ENCODE results near the gene C11orf98.
"Not testable (repeated sequence)": the region's sequence is repeated elsewhere in the genome, so short reads cannot be mapped to it uniquely, and the experiment has no call there.

Gene C11orf98

DNA sequence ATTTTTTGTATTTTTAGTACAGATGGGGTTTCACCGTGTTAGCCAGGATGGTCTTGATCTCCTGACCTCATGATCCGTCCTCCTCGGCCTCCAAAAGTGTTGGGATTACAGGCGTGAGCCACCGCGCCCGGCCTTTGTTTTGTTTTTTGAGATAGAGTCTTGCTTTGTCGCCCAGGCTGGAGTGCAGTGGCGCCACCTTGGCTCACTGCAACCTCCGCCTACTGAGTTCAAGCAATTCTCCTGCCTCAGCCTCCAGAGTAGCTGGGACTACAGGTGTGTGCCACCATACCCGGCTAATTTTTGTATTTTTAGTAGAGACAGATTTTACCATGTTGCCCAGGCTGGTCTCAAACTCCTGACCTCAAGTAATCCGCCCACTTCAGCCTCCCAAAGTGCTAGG, 14.7 kb downstream of the C11orf98 start:
- not testable (repeated sequence) for DNase-seq (ENCODE audit: low spot score)

DNA sequence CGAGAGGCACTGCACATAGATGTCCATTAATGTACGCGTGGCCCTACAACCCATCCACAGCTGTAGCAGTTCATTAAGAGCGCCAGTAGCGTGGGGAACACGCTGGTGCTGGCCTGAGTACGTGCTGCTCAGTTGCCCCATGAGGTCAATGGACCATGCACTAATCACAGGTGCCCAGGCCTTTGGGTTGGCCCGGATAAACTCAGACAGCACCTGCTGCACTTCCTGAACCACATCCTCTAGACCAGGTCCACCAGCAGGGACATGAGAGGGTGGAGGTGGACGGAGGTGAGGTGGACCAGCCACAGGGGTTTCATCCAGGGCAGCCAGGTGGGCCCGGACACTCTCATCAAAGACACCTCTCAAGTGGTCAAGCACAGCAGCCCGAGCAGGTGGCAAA, 15.5 kb downstream of the C11orf98 start:
- DNase-seq (ENCODE audit: low spot score) = no peak

DNA sequence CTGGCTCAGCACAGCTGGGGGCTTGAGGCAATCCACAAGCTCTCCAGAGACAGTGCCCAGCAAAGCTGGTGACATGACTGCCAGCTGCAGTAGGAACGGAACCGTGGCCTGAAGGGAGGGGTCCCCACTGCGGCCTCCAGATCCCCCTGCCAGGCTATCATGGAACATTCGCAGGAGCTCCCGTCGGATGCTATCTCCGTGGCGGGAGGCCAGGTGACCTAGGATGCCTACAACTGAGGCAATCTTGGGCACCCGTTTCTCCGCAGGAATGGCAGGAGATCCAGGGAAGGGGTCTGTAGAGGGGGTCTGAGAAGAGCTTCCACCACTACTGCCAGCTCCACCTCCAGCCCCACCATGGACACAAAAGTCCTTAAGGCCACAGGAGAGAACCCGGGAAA, 16.0 kb downstream of the C11orf98 start:
- DNase-seq (ENCODE audit: low spot score) = no peak

DNA sequence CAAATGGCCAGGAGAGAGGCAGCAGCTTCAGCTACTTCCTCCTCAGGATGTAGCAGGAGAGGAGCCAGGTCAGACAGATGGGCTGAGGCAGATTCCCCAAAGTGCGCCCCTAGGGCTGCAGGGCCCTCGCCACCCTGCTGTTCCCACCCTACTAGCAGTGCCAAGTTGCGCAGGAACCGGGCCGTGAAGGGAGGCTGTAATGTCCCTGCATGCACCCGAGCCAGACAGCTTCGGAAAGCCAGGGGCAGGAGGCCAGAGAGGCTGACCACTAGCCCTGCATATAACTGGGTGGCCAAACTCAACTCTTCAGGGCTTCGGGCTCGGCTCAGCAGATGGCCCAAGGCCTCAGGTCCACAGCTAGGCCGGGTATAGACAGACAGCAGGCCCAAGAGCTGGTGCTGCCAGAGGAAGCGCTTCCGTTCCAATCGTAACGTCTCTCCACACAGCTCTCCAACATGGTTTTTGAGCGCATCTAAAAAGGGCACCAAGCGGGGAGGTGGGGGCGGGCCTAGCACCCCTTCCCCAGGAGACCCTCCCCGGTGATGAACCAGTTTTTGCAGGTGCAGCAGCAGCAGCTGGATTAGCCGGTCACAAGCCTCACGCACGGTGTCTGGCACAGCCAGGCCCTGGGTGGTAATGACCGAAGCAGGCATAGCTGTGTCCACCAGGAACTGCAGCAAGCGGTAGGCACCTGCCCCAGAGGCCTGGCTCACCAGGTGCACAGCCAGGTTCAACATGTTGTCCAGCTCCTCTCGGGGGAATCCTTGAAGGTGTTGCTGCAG, 16.6 kb downstream of the C11orf98 start:
- no peak for DNase-seq (ENCODE audit: low spot score)

DNA sequence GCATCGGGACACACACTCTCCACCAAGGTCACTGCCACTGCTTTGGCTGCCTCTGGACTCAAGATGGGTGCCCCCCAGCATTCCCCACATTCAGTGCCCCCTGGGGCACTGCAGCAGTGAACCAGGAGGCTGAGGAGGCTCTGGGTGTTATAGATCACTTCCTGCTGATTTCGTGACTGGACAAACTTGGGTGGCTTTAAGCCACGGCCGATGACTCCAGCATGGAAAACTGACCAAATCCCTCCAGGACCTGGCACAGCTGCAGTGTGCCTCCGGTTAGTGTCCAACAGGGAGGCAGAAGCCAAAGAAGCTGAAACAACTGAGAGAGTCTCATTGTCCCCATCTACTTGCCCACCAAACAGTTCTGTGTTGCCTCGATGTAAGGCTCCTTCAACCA, 17.4 kb downstream of the C11orf98 start:
- no peak for DNase-seq (ENCODE audit: low spot score)

DNA sequence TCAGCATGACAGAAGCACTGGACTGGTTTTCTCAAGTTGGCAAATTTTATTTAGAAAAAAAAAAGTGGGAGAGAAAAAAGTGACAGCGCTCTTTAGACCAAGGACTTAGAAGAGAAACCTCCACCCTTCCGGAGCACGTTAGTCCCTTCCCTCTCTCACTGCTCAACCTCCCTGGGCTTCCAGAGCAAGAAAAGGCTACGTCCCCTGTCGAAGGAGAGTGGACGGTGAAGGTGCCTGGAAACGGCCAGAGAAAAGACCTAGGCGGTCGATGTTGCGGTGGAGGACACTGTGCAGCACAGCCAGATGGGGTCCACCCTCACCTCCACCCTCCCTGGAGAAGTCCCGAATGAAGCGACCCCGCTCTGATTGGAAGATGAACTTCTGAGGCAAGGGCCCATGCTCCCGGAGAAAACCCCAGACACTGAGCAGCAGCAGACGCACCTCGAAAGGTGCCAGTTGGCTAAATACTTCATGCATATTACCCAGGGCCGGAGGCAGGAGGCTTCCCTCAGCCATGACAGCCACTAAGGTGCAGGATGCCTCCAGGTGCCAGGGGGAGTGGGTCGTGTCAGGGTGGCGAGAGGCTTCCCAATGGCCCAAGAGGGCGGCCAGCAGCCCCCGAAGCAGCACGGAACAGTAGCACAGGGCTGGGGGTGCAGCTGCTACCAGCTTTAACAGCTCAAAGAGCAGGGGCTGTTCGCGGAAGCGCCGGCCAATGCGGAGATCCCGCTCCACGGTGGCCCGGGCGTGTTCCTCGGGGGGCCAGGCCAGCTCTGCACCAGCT, 18.0 kb downstream of the C11orf98 start:
- no peak for DNase-seq (ENCODE audit: low spot score)

DNA sequence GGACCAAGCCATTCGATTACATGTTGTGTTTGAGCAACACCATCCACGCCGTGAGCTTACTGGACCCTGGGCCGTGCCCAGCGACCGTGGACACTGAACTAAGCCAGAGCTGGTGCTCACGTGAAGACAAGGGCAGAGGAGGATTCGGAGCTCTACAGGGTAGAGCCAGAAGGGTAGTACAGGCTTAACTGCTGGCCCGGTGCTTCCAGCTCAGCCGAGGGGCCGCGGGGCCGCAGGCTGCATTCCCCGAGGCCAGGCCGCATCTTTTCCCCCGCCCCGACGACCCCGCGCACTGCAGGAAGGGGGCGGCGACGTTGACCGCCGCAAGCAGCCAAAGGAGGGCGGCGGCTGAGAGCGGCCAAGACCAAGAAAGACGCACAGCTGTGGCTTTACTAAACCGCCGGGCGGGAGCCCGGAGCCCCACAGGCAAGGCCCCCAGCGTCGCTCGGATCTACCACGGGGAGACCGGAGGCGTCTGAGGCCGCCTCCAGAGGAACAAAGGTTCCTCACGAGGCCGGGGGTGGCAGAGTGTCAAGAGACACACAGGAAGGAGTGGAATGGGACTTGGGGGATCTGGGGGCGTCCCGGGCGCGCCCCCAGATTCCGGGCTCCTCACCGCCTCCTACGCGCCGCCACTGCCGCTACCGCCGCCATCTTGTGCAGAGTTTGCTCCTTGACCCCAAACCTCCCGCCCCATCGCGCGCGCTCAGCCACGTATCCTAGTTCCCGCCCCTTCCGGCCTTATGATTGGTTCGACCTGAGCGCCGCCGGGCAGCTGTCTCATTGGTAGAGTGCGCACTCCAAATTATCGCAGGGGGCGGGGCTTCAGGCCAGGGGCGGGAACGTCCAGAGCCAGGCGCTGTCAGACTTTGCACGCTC, 18.8 kb downstream of the C11orf98 start, which contains the start of gene GANAB:
TSS of gene GANAB (minus strand) at position 668 of the 879 bp plus-strand sequence. CDS start at position 654, 14 bp downstream.
- peak; percentile 98 for DNase-seq (ENCODE audit: low spot score)

DNA sequence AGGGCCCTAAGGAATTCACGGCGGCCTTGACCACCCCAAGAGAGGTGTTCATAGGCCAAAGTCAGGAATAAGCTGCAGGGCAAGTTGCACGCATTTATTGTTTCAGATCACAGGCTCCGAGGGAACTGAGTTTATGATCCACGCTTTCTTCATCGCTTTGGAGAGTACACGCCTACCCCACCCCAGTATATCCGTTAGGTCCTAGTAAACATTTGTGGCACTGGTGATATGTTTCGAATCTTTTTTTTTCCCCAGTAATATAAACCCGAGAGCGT, 19.4 kb downstream of the C11orf98 start:
- no peak for DNase-seq (ENCODE audit: low spot score)

DNA sequence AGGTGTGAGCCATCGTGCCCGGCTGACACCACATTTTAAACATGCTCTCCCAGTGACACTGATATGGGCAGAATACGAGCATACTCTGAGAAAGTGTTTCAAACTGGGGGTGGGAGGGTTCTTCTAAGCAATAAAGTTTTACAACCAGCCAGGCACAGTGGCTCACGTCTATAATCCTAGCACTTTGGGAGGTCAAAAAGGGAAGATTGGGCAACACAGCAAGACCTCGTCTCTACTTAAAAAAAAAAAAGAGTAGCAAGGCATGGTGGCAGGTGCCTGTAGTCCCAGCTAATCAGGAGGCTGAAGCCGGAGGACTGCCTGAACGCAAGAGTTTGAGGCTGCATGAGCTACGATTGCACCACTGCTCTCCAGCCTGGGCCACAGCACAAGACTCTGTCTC, 20.8 kb downstream of the C11orf98 start:
- no peak for DNase-seq (ENCODE audit: low spot score)

DNA sequence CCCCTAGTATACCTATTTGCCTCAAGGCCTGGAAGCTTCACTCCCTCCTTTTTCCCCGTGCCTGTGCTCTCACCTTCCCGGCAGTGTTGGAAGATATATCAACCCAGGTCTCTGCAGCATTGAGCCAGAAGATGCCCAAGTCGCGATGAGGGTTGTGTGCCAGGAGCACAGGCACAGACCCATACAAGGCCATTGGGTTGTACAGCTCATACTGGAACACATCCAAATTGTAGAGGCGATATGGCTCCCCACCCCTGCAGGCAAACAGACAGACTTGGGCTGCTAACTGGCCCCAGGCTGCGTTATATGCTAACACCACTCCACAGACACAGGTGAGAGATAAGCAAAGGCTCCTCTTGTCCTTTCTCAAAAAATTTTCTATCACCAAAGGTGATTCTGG, 32.5 kb downstream of the C11orf98 start:
- no peak for DNase-seq (ENCODE audit: low spot score)

DNA sequence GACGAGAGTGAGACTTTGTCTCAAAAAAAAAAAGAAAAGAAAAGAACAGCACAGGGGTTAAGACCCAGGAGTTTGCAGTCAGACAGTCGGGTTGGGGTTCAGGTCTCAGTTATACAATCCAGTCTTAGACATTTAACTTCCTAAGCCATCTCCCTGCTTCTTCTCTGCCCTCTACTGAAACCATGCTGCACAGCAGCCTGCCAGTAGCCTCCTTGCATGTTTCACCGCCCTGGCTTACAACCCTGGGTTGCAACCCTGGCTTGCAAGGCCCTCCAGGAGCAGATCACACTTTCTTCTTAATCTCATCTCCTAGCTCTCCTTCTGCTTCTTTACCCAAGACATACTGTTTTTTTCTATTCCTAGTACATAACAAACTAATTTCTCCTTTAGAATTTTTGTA, 37.3 kb downstream of the C11orf98 start:
- DNase-seq (ENCODE audit: low spot score) = no peak

DNA sequence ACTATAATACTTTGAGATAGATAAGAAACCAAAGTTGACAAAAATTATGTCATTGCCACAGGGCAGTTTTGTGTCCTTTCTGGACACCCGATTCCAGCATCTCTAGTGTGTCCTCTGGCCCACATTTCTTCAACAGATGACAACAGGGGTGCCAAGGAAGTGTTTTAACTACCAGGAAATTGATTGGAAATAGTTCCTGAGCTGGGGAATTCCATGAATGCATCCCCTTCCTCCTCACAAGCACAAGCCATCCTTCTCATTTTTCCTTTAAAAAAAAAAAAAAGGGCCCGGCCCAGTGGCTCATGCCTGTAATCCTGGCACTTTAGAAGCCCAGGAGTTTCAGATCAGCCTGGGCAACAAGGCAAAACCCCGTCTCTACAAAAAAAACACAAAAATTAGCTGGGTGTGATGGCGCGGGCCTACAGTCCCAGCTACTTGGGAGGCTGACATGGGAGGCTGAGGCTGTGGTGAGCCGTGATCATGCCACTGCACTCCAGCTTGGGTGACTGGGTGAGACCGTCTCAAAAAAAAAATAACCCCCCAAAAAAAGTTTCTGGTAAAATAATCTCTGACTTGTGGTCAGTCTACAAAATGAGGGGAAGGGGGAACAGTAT, 42.4 kb downstream of the C11orf98 start:
- DNase-seq (ENCODE audit: low spot score) = no peak

DNA sequence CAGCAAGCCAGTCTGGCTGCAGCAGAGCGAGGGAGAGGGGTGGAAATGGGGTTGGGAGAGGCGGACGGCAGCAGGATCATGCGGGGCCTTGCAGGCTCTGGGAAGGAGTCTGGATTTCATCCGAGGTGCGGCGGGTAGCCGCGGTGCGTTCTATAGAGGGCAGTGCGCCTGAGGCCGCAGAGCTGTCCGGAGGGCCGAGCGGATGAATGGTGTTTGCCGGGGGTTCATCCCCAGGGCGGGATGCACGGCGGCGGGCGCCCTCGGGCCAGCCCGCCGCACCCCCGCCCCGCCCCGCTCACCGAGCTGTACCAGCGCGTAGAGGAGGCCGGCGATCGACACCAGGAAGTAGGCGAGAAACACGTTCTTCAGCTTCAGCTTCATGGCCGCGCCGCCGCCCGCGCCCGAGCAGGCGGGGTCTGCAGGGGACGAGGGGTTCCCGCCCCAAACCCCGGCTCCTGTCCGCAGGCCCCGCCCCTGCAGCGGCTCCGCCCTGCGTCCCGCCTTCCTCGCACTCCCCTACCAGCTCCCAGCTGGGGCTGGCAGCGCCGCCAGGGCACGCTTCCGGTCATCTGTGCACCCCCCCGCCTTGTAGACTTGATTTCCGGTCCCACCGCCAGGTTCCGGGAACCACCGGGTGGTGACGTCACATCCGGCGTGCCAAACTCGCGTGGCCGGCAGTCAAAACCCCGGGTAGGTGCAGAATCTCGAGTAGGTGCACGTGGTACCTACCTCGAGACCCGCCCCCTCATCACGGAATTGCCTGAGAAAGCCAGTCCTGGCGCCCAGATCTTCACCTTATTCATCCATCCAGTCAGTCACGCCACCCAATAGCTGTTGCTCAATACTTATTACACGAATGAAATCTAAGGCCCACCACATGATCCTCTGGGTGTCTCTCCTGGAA, 43.2 kb downstream of the C11orf98 start, which contains the start of gene B3GAT3:
TSS of gene B3GAT3 (minus strand) at position 420 of the 904 bp plus-strand sequence. CDS start at position 381, 39 bp downstream.
- peak; percentile 98 for DNase-seq (ENCODE audit: low spot score)

DNA sequence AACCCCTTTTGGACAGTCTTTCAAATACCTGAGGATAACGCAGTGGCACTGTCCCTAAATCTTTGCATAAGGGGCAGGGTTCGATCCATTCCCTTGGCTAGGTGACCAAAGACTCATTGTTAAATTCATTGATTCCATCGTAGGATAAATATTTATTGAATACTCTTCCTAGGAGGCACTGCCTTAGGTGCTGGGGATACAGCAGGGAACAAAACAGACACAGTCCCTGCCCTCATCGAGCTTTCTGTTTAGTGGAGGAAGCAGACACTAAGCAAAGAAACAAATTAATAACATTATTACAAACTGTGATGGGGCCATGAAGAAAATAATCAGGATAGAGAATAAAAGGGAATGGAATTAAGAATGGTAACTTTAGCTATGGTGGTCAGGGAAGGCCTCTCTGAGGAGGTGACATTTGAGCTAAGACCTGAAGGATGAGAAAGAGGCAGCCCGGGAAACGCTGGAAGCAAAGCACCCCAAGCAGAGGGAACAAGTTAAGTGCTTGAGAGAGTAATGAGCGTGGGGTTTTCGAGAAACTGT, 43.9 kb downstream of the C11orf98 start:
- no peak for DNase-seq (ENCODE audit: low spot score)

DNA sequence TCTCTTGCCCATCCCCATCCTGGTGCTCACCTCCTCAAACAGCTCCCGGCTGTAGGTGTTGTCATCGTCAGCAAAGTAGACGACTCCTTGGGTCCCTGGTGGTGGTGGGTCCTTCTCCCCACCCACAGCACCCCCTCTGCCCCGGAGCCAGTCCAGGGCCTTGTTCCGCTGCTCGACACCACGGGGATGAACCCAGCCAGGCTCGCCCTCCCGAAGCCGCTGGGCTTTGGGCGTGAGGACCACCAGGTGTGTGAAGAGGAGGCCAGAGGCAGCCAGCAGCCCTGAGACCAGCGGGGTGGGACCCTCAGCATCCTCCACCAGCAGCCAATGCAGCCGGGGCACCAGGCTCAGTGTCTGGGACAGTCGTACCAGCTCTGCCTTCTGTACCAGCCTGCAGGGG, 48.1 kb downstream of the C11orf98 start:
- not testable (repeated sequence) for DNase-seq (ENCODE audit: low spot score)

DNA sequence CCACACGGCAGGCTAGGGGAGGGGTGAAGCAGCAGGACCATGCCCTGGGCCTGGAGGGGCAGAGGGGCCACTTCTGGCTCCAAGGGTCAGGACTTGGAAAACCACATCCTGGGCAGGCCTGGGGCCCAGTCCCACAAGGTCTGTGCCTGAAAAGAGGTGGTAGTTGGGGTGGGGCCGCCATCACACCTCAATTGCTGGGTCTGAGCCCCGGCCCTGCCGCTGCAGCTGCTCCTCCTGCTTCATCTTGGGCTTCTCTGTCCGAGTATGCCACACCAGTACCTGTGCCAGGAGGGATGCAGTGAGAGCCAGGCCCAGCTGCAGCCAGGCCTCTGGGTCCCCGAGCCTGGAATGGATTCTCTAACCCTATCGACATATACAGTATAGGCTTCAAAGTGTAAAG, 49.5 kb downstream of the C11orf98 start:
- DNase-seq (ENCODE audit: low spot score) = no peak

DNA sequence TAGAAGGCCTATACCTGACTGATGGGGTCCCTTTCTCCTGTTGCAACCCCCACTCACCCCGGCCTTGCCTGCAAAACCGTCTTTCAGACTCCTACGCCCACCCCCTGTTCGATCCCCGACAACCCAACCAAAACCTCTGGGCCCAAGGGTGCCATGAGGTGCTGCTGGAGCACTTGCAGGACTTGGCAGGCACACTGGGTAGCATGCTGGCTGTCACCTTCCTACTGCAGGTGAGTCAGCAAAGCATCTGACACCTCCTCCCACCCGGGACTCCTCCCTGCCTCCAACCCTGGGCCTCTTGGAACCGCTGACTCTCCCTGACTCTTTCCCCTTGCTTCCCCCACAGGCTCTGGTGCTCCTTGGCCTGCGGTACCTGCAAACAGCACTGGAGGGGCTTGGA, 50.7 kb downstream of the C11orf98 start:
- DNase-seq (ENCODE audit: low spot score) = peak; percentile 75

DNA sequence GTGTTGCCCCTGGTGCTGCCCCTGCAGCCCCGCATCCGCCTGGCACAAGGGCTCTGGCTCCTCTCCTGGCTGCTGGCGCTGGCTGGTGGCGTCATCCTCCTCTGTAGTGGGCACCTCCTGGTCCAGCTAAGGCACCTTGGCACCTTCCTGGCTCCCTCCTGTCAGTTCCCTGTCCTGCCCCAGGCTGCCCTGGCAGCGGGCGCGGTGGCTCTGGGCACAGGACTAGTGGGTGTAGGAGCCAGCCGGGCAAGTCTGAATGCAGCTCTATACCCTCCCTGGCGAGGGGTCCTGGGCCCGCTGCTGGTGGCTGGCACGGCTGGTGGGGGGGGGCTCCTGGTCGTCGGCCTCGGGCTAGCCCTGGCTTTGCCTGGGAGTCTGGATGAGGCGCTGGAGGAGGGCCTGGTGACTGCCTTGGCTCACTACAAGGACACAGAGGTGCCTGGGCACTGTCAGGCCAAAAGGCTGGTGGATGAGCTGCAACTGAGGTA, 51.7 kb downstream of the C11orf98 start:
- DNase-seq (ENCODE audit: low spot score) = no peak

All from putamen (tissue), 1 donor.